Effector CD4-positive, alpha-beta T cell (primary cell): ENCODE results near the gene EEFSEC.

Source experiments
- DNase-seq: peaks from one replicate; pipeline ENCODE4 v3.0.0-alpha.2; 2020

EEFSEC gene

GRCh38 chr3:128296469-128297251 lies 143.4 kb downstream of the EEFSEC start:
- DNase-seq = no peak

- no peak for DNase-seq
These were observed 144.3 kb downstream of the EEFSEC start for GRCh38 chr3:128297401-128298138.

GRCh38 chr3:128301186-128302023 lies 148.1 kb downstream of the EEFSEC start:
- no peak for DNase-seq

- DNase-seq = no peak
These were observed 153.2 kb downstream of the EEFSEC start for GRCh38 chr3:128306481-128306880.

GRCh38 chr3:128307029-128307633 lies 153.8 kb downstream of the EEFSEC start:
- DNase-seq = no peak

GRCh38 chr3:128307781-128308469 lies 154.6 kb downstream of the EEFSEC start:
- DNase-seq = no peak

GRCh38 chr3:128309026-128309425 lies 155.7 kb downstream of the EEFSEC start:
- no peak for DNase-seq

GRCh38 chr3:128310286-128311058 lies 157.2 kb downstream of the EEFSEC start:
- DNase-seq = no peak

- no peak for DNase-seq
These were observed 158.2 kb downstream of the EEFSEC start for GRCh38 chr3:128311441-128311844.

GRCh38 chr3:128312271-128312670 lies 159.0 kb downstream of the EEFSEC start:
- no peak for DNase-seq

- DNase-seq = no peak
These were observed 159.9 kb downstream of the EEFSEC start for GRCh38 chr3:128313071-128313725.

GRCh38 chr3:128313935-128314334 lies 160.7 kb downstream of the EEFSEC start:
- DNase-seq = no peak

- no peak for DNase-seq
These were observed 162.0 kb downstream of the EEFSEC start for GRCh38 chr3:128315313-128315712.

GRCh38 chr3:128316481-128316891 lies 163.2 kb downstream of the EEFSEC start:
- DNase-seq = peak; percentile 38

- DNase-seq = no peak
These were observed 163.9 kb downstream of the EEFSEC start for GRCh38 chr3:128317101-128317697.

- no peak for DNase-seq
These were observed 164.5 kb downstream of the EEFSEC start for GRCh38 chr3:128317698-128318231.

- DNase-seq = no peak
These were observed 165.1 kb downstream of the EEFSEC start for GRCh38 chr3:128318275-128318941.

GRCh38 chr3:128319107-128319506 lies 165.8 kb downstream of the EEFSEC start:
- no peak for DNase-seq

- no peak for DNase-seq
These were observed 166.5 kb downstream of the EEFSEC start for GRCh38 chr3:128319741-128320141.
